GM12878 (cell line): ENCODE results near the gene ANKRD65. TPM values are rescaled to one million over a fixed set of nuclear protein-coding genes. Genes with fewer than 3 reads are reported as not detected.
"Not testable (repeated sequence)": the region's sequence is repeated elsewhere in the genome, so short reads cannot be mapped to it uniquely, and the experiment has no call there.

Source experiments
- ATAC-seq: fragments of 200-7000 bp; cut with Tn5 transposase; 3 replicates; pipeline ENCODE4 v1.9.1; 2020; ENCODE audit warnings: mild to moderate bottlenecking, moderate library complexity
- BruUV-seq: library from RNA; stranded (reverse); fragments of 400-500 nt; replicated peaks from 2 replicates; lab custom pipeline; 2021; lab: Mats Ljungman, UMichigan
- CTCF ChIA-PET: fragments of 300-600 bp; sonication (Branson Sonifier 250); formaldehyde crosslinking; extraction: SDS; loops from one replicate; lab custom pipeline; 2021; ENCODE audit warnings: inconsistent platforms; lab: Yijun Ruan, JAX
- POLR2A ChIA-PET: fragments of 350-600 bp; formaldehyde crosslinking; extraction: SDS; loops from one replicate; lab custom pipeline; 2021; ENCODE audit warnings: inconsistent platforms; lab: Charles Lee
- RAD21 ChIA-PET: fragments of 300-600 bp; sonication (Branson Sonifier 250); formaldehyde crosslinking; loops from one replicate; lab custom pipeline; 2023; ENCODE audit warnings: antibody characterized with exemption; ENCODE audit not compliant: unreplicated experiment; lab: Charles Lee
- SMC1A ChIA-PET: fragments of 300-600 bp; sonication (Branson Sonifier 250); formaldehyde crosslinking; loops from one replicate; lab custom pipeline; 2023; ENCODE audit not compliant: unreplicated experiment, uncharacterized antibody; lab: Charles Lee
- DNase-seq: peaks from one replicate; pipeline ENCODE4 v3.0.0-alpha.2; 2011; ENCODE audit warnings: low read depth, low spot score
- FAIRE-seq: peaks from 3 replicates; lab custom pipeline; 2011; peaks lifted over from hg19 to GRCh38; lab: Jason Lieb, UNC
- H2AFZ ChIP-seq: 2 replicates; pipeline ENCODE4 v1.6.0; 2011; ENCODE audit warnings: low read depth, low read length, control low read depth; ENCODE audit not compliant: control insufficient read depth
- H3K27ac ChIP-seq: 2 replicates; pipeline ENCODE4 v1.5.1; 2011; ENCODE audit warnings: control low read depth; ENCODE audit not compliant: control insufficient read depth, insufficient read depth
- H3K27me3 ChIP-seq, 2 experiments: replicated peaks in 1 of 2; 2 replicates each; pipeline versions ENCODE4 v1.6.0 to v1.6.1; 2011; ENCODE audit warnings: low read length in 1 of 2; ENCODE audit not compliant: control insufficient read depth in 2 of 2, insufficient read depth in 2 of 2
- H3K36me3 ChIP-seq, 2 experiments: 2 replicates each; pipeline ENCODE4 v1.5.1; 2011; ENCODE audit warnings: low read length in 1 of 2; ENCODE audit not compliant: control insufficient read depth in 2 of 2, insufficient read depth in 2 of 2
- H3K4me1 ChIP-seq: 2 replicates; pipeline ENCODE4 v1.6.1; 2011; ENCODE audit warnings: mild to moderate bottlenecking, low read length, moderate library complexity, mixed read lengths; ENCODE audit not compliant: control insufficient read depth, insufficient read depth
- H3K4me2 ChIP-seq: 2 replicates; pipeline ENCODE4 v1.6.0; 2011; ENCODE audit warnings: control low read depth; ENCODE audit not compliant: control insufficient read depth, insufficient read depth
- H3K4me3 ChIP-seq: fragments of 200-600 bp; sonication (generic); 2 replicates; pipeline ENCODE4 v1.5.1; 2016
- H3K79me2 ChIP-seq: 2 replicates; pipeline ENCODE4 v1.6.0; 2011; ENCODE audit warnings: low read length; ENCODE audit not compliant: control insufficient read depth, insufficient read depth
- H3K9ac ChIP-seq: 2 replicates; pipeline ENCODE4 v1.8.0; 2011; ENCODE audit warnings: low read length, control low read depth, mixed read lengths; ENCODE audit not compliant: control insufficient read depth, insufficient read depth
- H3K9me3 ChIP-seq: replicated peaks from 3 replicates; pipeline ENCODE4 v1.5.1; 2011; ENCODE audit warnings: mild to moderate bottlenecking, low read length; ENCODE audit not compliant: control insufficient read depth, insufficient read depth
- H4K20me1 ChIP-seq: 2 replicates; pipeline ENCODE4 v1.6.0; 2011; ENCODE audit not compliant: control insufficient read depth, insufficient read depth
- IRF5 ChIP-seq: fragments of 450-650 bp; IDR thresholded peaks from 2 replicates; pipeline ENCODE4 v1.6.1; 2017; ENCODE audit warnings: borderline replicate concordance
- MYB ChIP-seq: fragments of 150-350 bp; IDR thresholded peaks from 2 replicates; pipeline ENCODE4 v1.6.1; 2014; ENCODE audit warnings: mild to moderate bottlenecking, low read depth, low read length, borderline replicate concordance
- NRF1 ChIP-seq: conservative IDR thresholded peaks from 2 replicates; pipeline ENCODE4 v1.6.1; 2011; ENCODE audit warnings: mild to moderate bottlenecking, low read depth, low read length, improper control_type of control experiment
- POU2F2 ChIP-seq: IDR thresholded peaks from 3 replicates; pipeline ENCODE4 v1.6.1; 2011; ENCODE audit warnings: low read depth, mild to moderate bottlenecking, low read length, borderline replicate concordance
- ZNF592 ChIP-seq: fragments of 450-650 bp; IDR thresholded peaks from 2 replicates; pipeline ENCODE4 v1.6.1; 2017; ENCODE audit warnings: mild to moderate bottlenecking, moderate library complexity
- WGBS: methylation state at CpG from one replicate; pipeline ENCODE4 v1.1.6; 2016; ENCODE audit warnings: low lambda C conversion rate; ENCODE audit not compliant: insufficient replicate concordance, insufficient coverage; ENCODE audit errors: missing lambda C conversion rate; 5-methylcytosine and 5-hydroxymethylcytosine counted together
- in situ Hi-C: fragments of 300-500 bp; cut with MboI; formaldehyde crosslinking; loops from 9 replicates; pipeline ENCODE4 v1.14.3; 2018; ENCODE audit warnings: mixed read lengths
- intact Hi-C: fragments of 100-400 bp; cut with micrococcal nuclease; formaldehyde crosslinking; loops from one replicate; pipeline ENCODE4 v1.14.2; 2022; ENCODE audit not compliant: unreplicated experiment
- polyA plus RNA-seq, 11 experiments: library from polyadenylated mRNA; depleted of rRNA in 4 of 11; unstranded in 6 of 11; stranded (reverse) in 5 of 11; fragments of >200 nt; fragmentation: Nextera tagmentation in 4 of 11; fragmentation: Illumina TruSeq in 1 of 11; extraction: Ambion mirVana in 4 of 11; extraction: Trizol in 1 of 11; gene quantifications; 1 replicate in 1 of 11; 2 replicates in 10 of 11; pipeline versions ENCODE4 v1.2.1 to v1.2.3, GENCODE V29; 2011 to 2016; ENCODE audit warnings: inconsistent platforms in 2 of 11, missing spikeins in 2 of 11, low read depth in 1 of 11
- total RNA-seq, 4 experiments: library from RNA; depleted of rRNA in 3 of 4; stranded (reverse); fragments of >200 nt in 3 of 4; fragmentation: Illumina TruSeq in 1 of 4; extraction: Trizol in 1 of 4; gene quantifications; 2 replicates each; pipeline versions ENCODE4 v1.2.1 to v1.2.3, GENCODE V29; 2013 to 2021

Gene ANKRD65
- total and polyA plus RNA-seq, 10 of the 15 experiments (the other 5 are each of a cell fraction or from before 2014, with no cell fraction given), result 0.05 to 2.8 (median 0.37) TPM

GRCh38 chr1:1451696-1452364, 30.8 kb upstream of the ANKRD65 start:
- RAD21 ChIA-PET, result no interaction called here
- no peak overlapping the region for H3K4me3 ChIP-seq
- H3K4me1 ChIP-seq, result no peaks in the 10 kb centered on the region
- CTCF ChIA-PET, result interaction anchor here (1.5 kb wide), 1 partner anchor 11 kb away, joined by 3 read pairs; no protein-coding TSS in a partner anchor
- no peaks in the 10 kb centered on the region for H3K79me2 ChIP-seq
- no peaks in the 10 kb centered on the region for H4K20me1 ChIP-seq
- no peak overlapping the region for H2AFZ ChIP-seq
- ATAC-seq (no peak), DNase-seq (no peak)
- SMC1A ChIA-PET, result no interaction called here
- intact Hi-C loops, result no loop called here
- in situ Hi-C loops, result no loop called here
- no peak overlapping the region for H3K9ac ChIP-seq
- H3K4me2 ChIP-seq, result no peak overlapping the region
- no peaks in the 10 kb centered on the region for H3K27me3 ChIP-seq
- H3K36me3 ChIP-seq, result no peaks in the 10 kb centered on the region
- POLR2A ChIA-PET, result no interaction called here
- no TSS peak for BruUV-seq
- 60% methylated on average over 26 of the region's 26 CpGs for WGBS
- TF ChIP-seq ZNF592 (no peak), POU2F2 (no peak), NRF1 (no peak), IRF5 (no peak), MYB (no peak)
- TF ChIP-seq, all 136 proteins: peak for 0
- no peak for FAIRE-seq
- Histone ChIP-seq H3K9me3 (no peaks in the 10 kb centered on the region), H3K27ac (no peak overlapping the region)

GRCh38 chr1:1450616-1451015, 29.5 kb upstream of the ANKRD65 start:
- H3K4me2 ChIP-seq, BruUV-seq, ATAC-seq, POLR2A ChIA-PET, H3K9me3 ChIP-seq, H3K36me3 ChIP-seq, H3K4me3 ChIP-seq, intact Hi-C loops, H3K27ac ChIP-seq, H2AFZ ChIP-seq, SMC1A ChIA-PET, H3K27me3 ChIP-seq, DNase-seq, H3K79me2 ChIP-seq, H3K9ac ChIP-seq, H4K20me1 ChIP-seq, in situ Hi-C loops, H3K4me1 ChIP-seq, FAIRE-seq, RAD21 ChIA-PET: not testable (repeated sequence)
- CTCF ChIA-PET, result interaction anchor here (1.5 kb wide), 1 partner anchor 10 kb away, joined by 3 read pairs; no protein-coding TSS in a partner anchor
- WGBS, result 58% methylated on average over 22 of the region's 22 CpGs
